WTC11 (cell line): Measurements from ENCODE around the gene SHTN1.

ENCODE experiments used
- CBFB ChIP-seq: sonication (generic); formaldehyde crosslinking; IDR thresholded peaks from 2 replicates; pipeline ENCODE4 v1.8.1; 2022; ENCODE audit warnings: mild to moderate bottlenecking, low read depth, missing genetic modification reagents
- ESRRA ChIP-seq: sonication (generic); formaldehyde crosslinking; IDR thresholded peaks from 2 replicates; pipeline ENCODE4 v1.8.1; 2022; ENCODE audit warnings: mild to moderate bottlenecking, missing genetic modification reagents, borderline replicate concordance
- NFE2L1 ChIP-seq: sonication (generic); formaldehyde crosslinking; IDR thresholded peaks from 2 replicates; pipeline ENCODE4 v1.8.1; 2023; ENCODE audit warnings: missing genetic modification reagents
- TEAD4 ChIP-seq: sonication (generic); formaldehyde crosslinking; IDR thresholded peaks from 2 replicates; pipeline ENCODE4 v1.8.0; 2022; ENCODE audit warnings: mild to moderate bottlenecking, missing genetic modification reagents
- ZNF317 ChIP-seq: sonication (generic); formaldehyde crosslinking; IDR thresholded peaks from 2 replicates; pipeline ENCODE4 v1.8.1; 2023; ENCODE audit warnings: low read depth, mild to moderate bottlenecking, moderate library complexity, missing genetic modification reagents, borderline replicate concordance
- TF ChIP-seq, protein P1 (sequence below): fragments of 200-600 bp; IDR thresholded peaks from 2 replicates; pipeline ENCODE4 v1.8.0; 2022; ENCODE audit warnings: antibody characterized with exemption
- TF ChIP-seq, protein P2 (sequence below): sonication (generic); formaldehyde crosslinking; IDR thresholded peaks from 2 replicates; pipeline ENCODE4 v1.8.0; 2023; ENCODE audit warnings: missing genetic modification reagents, mild to moderate bottlenecking, borderline replicate concordance
- TF ChIP-seq, protein P3 (sequence below): sonication (generic); formaldehyde crosslinking; conservative IDR thresholded peaks from 2 replicates; pipeline ENCODE4 v1.8.1; 2022; ENCODE audit warnings: mild to moderate bottlenecking, missing genetic modification reagents
- TF ChIP-seq, protein P4 (sequence below): sonication (generic); formaldehyde crosslinking; IDR thresholded peaks from 2 replicates; pipeline ENCODE4 v1.8.0; 2022; ENCODE audit warnings: mild to moderate bottlenecking, missing genetic modification reagents

DNA sequence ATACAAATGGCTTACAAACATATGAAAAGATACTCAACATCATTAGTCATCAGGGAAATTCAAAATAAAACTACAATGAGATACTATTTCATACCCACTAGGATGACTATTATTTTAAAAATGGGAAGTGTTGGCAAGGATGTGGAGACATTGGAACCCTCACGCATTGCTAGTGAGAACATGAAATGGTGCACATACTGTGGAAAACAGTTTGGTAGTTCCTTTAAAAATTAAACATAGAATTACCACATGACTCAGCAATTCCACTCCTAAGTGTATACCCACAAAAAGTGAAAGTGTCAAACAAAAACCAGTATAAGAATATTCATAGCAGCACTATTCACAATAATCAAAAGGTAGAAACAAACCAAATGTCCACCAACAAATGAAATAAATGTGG, 48.5 kb upstream of the SHTN1 start:
- TF ChIP-seq ZNF317 (CRISPR knock-in tag) (no peak), ESRRA (CRISPR knock-in tag) (no peak), NFE2L1 (CRISPR knock-in tag) (no peak), CBFB (CRISPR knock-in tag) (no peak), TEAD4 (CRISPR knock-in tag) (no peak)
- TF ChIP-seq, protein P1, sequence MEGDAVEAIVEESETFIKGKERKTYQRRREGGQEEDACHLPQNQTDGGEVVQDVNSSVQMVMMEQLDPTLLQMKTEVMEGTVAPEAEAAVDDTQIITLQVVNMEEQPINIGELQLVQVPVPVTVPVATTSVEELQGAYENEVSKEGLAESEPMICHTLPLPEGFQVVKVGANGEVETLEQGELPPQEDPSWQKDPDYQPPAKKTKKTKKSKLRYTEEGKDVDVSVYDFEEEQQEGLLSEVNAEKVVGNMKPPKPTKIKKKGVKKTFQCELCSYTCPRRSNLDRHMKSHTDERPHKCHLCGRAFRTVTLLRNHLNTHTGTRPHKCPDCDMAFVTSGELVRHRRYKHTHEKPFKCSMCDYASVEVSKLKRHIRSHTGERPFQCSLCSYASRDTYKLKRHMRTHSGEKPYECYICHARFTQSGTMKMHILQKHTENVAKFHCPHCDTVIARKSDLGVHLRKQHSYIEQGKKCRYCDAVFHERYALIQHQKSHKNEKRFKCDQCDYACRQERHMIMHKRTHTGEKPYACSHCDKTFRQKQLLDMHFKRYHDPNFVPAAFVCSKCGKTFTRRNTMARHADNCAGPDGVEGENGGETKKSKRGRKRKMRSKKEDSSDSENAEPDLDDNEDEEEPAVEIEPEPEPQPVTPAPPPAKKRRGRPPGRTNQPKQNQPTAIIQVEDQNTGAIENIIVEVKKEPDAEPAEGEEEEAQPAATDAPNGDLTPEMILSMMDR, result no peak
- TF ChIP-seq, protein P2, sequence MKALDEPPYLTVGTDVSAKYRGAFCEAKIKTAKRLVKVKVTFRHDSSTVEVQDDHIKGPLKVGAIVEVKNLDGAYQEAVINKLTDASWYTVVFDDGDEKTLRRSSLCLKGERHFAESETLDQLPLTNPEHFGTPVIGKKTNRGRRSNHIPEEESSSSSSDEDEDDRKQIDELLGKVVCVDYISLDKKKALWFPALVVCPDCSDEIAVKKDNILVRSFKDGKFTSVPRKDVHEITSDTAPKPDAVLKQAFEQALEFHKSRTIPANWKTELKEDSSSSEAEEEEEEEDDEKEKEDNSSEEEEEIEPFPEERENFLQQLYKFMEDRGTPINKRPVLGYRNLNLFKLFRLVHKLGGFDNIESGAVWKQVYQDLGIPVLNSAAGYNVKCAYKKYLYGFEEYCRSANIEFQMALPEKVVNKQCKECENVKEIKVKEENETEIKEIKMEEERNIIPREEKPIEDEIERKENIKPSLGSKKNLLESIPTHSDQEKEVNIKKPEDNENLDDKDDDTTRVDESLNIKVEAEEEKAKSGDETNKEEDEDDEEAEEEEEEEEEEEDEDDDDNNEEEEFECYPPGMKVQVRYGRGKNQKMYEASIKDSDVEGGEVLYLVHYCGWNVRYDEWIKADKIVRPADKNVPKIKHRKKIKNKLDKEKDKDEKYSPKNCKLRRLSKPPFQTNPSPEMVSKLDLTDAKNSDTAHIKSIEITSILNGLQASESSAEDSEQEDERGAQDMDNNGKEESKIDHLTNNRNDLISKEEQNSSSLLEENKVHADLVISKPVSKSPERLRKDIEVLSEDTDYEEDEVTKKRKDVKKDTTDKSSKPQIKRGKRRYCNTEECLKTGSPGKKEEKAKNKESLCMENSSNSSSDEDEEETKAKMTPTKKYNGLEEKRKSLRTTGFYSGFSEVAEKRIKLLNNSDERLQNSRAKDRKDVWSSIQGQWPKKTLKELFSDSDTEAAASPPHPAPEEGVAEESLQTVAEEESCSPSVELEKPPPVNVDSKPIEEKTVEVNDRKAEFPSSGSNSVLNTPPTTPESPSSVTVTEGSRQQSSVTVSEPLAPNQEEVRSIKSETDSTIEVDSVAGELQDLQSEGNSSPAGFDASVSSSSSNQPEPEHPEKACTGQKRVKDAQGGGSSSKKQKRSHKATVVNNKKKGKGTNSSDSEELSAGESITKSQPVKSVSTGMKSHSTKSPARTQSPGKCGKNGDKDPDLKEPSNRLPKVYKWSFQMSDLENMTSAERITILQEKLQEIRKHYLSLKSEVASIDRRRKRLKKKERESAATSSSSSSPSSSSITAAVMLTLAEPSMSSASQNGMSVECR (CRISPR knock-in tag), result no peak
- TF ChIP-seq, protein P3, sequence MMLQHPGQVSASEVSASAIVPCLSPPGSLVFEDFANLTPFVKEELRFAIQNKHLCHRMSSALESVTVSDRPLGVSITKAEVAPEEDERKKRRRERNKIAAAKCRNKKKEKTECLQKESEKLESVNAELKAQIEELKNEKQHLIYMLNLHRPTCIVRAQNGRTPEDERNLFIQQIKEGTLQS (CRISPR knock-in tag), result no peak
- TF ChIP-seq, protein P4, sequence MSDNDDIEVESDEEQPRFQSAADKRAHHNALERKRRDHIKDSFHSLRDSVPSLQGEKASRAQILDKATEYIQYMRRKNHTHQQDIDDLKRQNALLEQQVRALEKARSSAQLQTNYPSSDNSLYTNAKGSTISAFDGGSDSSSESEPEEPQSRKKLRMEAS (CRISPR knock-in tag), result no peak
